Stimulated activated naive CD8-positive, alpha-beta T cell treated with anti-CD3 and anti-CD28 coated beads, Interleukin-15, amount 100 ng/mL, for 72 hours (primary cell): ENCODE results near the gene PGC.

Experiments
- ATAC-seq: fragments of 150-1000 bp; cut with Tn5 transposase; 2 replicates; pipeline ENCODE4 v1.10.0; 2021; ENCODE audit warnings: mild to moderate bottlenecking, moderate library complexity
- DNase-seq, 2 donors: peaks; one replicate each; pipeline ENCODE4 v3.0.0; 2021 to 2022
- H3K27ac Mint-ChIP-seq, 2 donors: one replicate each; pipeline ENCODE4 v1.8.0; 2022; ENCODE audit warnings: mild to moderate bottlenecking in 2 of 2, mixed read lengths in 2 of 2, moderate library complexity in 2 of 2
- H3K27me3 Mint-ChIP-seq: one replicate; pipeline ENCODE4 v1.8.0; 2022; ENCODE audit warnings: mixed read lengths
- H3K4me1 Mint-ChIP-seq: one replicate; pipeline ENCODE4 v1.8.0; 2022; ENCODE audit warnings: mild to moderate bottlenecking, mixed read lengths
- H3K4me3 Mint-ChIP-seq, 2 donors: one replicate each; pipeline ENCODE4 v1.8.0; 2022; ENCODE audit warnings: mild to moderate bottlenecking in 2 of 2, mixed read lengths in 2 of 2, moderate library complexity in 1 of 2
- H3K9me3 Mint-ChIP-seq, 2 donors: one replicate each; pipeline ENCODE4 v1.8.0; 2022; ENCODE audit warnings: mixed read lengths in 2 of 2

PGC gene

DNA sequence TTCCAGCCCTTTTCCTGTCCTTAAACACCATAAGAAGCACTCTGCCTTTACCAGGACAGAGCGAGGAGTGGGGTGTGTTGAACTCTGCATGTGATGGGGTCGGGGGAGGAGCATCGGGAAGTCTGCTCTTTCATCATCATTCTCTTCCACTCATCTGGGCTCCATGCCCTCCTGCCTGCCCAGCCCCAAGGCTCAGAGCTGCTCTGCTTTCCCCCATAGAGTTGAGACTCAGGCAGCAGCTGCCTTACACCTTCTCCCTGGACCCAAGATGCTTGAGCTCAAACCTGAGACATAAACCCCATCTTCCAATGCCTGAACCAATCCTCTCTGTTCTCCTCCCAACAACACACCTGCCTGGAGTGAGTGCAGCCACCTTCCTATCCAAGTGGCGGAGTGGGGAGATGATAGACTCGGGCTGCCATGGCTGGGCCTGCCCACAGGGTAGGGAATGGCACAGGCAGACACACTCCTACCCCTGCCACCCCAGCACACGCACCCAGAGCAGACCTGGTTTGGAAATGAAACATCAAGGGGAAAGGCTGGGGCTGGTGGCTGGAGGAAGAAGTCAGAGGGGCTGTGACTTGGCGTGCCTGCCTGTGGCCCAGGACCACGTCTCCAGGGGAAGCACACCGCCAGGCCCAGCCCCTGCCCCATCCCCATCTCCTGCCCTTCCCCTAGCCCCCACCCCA lies 40.2 kb downstream of the PGC start:
- ATAC-seq, result peak; percentile 39
- Mint-ChIP-seq H3K4me1 (peaks cover 37% of the 10 kb centered on the region), H3K27me3 (no peaks in the 10 kb centered on the region), H3K27ac (peak overlapping the region; percentile 91 to 92), H3K4me3 (peak overlapping the region; percentile 78 to 80), H3K9me3 (no peaks in the 10 kb centered on the region)
- DNase-seq, result no peak

DNA sequence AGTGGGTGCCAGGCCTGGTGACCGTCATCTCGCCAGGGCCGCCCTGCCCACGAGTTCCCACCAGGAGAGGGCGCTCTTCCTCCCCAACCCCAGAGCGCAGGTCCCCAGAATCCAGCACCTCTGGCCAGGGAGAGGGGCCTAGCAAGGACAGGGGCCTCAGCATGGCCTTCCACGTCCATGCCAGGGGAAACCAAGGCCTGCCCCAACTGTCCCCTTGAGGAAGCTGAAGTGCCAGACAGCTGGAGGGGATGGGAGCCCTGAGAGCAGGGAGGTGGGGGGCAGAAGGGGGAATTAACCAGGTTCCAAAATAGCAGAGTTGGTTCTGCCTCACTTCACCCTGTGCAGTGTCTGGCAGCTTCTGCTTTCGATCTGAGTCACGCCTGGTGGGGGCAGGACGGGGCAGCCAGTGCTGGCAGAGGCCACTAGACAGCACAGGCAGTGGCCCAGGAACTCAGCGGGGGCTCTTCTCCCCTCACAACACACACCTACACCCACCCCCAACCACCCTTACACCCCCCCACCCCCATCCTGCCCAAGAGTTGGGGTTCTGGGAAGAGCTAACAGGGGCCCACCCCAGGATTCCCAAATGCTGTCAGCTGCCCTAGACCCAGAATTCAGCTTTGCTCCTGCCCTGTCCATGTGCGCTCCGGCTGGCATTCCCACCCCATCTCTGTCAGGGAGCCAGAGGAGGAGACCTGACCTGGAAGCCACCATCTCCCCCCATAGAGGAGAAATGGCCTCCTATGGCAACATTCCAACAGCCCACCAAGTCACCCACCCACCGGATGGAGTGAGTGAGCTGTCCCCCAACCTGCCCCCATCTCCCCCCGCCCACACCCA lies 41.0 kb downstream of the PGC start:
- Mint-ChIP-seq H3K9me3 (no peaks in the 10 kb centered on the region), H3K27ac (peak overlapping the region; percentile 91 to 92), H3K27me3 (no peaks in the 10 kb centered on the region), H3K4me3 (peak overlapping the region; percentile 78 to 80), H3K4me1 (peaks cover 37% of the 10 kb centered on the region)
- ATAC-seq, result peak; percentile 95
- DNase-seq, result peak; percentile 72 to 82

DNA sequence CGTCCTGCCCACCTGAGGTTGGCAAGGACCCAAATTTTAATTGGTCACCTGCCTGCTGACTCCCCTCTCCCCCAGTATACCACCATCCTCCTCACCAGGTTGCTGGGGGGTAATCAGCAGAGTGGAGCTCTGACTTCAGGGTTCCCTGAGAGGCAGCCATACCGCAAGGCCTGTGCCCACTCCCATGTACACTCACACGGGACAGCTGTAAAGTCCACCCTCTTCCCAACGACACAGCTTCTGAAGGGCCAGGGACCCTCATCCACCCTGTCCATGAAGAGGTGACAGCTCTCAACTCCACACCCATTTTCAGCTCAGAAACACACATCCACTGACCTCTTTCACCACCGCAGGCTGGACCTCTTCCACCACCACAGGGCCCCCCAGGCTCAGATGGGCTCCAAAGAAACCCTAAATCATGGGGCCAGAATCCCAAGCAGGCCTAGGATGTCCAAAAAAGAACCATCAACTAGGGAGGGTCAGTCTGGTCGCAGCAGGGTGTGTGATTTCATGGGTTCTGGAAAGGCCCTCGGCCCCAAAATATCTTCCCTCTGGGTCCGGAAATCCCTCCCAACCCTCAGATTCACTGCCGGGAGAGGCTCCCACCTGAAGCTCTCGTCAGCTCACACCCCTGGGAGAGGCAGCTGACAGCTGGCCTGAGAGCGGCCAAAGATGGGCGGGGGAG lies 41.7 kb downstream of the PGC start:
- Mint-ChIP-seq H3K4me3 (peak overlapping the region in 1 of 2 donors; percentile 78), H3K27me3 (no peaks in the 10 kb centered on the region), H3K27ac (no peak overlapping the region), H3K9me3 (no peaks in the 10 kb centered on the region), H3K4me1 (peaks cover 37% of the 10 kb centered on the region)
- DNase-seq, result no peak
- ATAC-seq, result no peak

DNA sequence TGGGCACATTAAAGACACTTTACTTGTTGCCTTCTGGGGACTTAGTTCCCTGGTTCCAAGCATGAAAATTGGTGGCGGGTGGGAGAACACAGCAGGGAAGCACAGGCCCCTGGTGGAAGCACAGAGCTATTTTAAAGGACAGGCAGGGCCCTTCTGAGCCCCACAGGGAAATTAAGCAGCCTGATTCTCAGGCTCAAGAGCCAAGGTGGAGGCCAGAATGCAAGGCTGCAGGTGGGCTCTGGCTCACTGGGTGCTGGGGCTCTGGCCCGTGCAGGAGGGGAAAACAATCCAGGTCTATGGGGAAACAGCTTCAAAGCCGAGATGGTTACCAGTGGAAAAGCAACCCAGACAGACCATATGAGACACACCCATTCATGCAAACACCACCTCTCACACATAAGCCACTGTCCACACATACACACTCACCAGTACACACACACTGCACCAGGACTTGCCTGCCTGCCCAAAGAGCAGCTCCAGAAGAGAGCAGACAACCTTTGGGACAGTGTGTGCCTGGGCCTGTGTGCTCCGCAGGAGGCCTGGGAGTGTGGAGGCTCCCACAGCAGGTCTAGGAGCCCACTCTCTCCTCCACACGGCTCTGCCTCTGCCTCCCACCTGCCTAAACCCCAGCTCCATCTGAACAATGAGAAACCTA lies 42.4 kb downstream of the PGC start:
- H3K4me3 Mint-ChIP-seq, result no peak overlapping the region
- ATAC-seq, result no peak
- H3K27me3 Mint-ChIP-seq, result no peaks in the 10 kb centered on the region
- H3K27ac Mint-ChIP-seq, result peak overlapping the region in 1 of 2 donors; percentile 54
- H3K4me1 Mint-ChIP-seq, result peaks cover 37% of the 10 kb centered on the region
- no peaks in the 10 kb centered on the region for H3K9me3 Mint-ChIP-seq
- no peak for DNase-seq

DNA sequence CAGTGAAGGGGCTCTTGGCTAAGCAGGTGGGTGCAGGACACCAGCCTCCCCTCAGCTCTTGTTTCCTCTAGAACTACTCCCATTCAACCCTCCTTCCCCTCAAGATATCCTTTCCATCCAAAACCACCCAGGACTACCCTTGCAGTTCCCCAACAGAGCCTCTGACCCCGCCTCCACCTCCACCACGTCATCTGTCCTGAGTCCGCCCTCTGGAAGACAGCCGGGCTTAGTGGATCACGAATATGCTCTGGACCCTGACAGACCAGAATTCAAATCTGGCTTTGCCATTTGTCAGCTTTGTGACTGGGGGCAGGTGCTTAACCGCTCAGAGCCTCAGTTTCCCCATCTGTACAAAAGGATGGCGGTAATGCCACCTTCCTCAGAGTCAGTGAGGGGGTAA lies 43.2 kb downstream of the PGC start:
- Mint-ChIP-seq H3K4me1 (peaks cover 37% of the 10 kb centered on the region), H3K4me3 (no peak overlapping the region), H3K27me3 (no peaks in the 10 kb centered on the region), H3K9me3 (no peaks in the 10 kb centered on the region), H3K27ac (no peak overlapping the region)
- ATAC-seq (no peak), DNase-seq (no peak)

DNA sequence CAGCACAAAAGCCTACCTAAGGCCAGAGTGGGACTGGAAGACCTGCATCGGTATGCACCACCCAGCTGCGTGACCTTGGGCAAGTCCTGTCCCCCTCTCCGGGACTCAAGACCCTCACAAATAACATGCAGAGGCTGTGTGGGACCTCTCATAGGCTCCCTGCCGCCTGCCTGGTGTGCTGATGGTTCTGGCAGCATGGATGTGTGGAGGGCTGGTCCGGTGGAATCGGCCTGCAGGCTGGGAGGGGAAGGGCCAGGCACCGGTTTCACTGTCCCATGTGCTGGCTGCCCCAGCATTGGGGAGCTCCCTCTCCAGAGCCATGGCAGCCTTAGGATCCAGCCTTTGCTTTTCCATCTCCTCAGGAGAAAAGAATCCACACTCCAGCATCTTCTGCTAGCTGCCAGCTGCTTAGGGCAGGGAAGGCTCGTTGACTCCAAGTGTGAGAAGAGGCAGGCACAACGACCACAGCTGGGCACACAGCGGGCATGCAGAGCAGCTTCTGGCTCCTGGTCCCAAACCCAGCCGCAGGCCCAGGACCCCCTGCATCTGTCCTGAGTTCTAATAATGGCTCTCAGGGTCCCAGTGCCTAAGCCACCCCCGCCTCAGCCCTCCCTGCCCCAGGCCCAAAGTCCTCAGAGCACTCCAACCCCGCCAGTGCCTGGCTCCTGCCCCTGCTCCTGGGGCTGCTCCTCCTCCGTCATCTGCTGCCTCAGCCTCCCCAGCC lies 44.3 kb downstream of the PGC start:
- ATAC-seq (no peak), DNase-seq (no peak)
- Mint-ChIP-seq H3K27me3 (no peaks in the 10 kb centered on the region), H3K27ac (no peak overlapping the region), H3K4me3 (no peak overlapping the region), H3K4me1 (peaks cover 30% of the 10 kb centered on the region), H3K9me3 (no peaks in the 10 kb centered on the region)

DNA sequence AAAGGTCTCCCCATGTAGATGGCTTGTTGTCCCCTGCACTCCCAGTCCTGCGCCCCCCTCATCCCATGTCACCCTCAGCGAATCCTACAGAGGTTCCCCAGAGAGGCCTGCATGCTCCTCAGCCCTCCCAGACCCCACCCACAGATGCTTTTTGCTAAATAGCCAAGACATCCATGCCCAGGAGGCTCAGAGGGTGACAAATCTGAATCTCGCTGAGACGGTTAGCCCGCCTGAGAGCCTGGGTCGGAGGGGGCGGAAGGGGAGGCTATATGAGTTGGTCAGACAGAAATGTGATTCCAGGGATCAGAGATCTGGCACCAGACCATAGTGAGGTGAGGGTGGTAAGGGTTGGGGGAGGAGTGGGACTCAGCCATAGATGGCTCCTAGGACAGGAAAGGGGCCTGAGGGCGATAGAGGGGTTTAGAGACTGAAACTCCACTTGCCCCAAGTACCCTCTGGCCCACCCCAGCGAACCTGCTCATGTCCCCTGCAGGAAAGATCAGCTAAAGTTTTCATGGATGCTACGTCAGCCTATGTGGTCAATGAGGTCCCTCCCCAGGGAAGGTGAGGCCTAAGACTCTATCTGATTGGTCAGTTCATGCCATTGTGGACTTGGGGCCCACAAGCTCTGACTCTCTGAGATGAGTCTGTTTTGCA lies 45.0 kb downstream of the PGC start:
- H3K27ac Mint-ChIP-seq, result no peak overlapping the region

DNA sequence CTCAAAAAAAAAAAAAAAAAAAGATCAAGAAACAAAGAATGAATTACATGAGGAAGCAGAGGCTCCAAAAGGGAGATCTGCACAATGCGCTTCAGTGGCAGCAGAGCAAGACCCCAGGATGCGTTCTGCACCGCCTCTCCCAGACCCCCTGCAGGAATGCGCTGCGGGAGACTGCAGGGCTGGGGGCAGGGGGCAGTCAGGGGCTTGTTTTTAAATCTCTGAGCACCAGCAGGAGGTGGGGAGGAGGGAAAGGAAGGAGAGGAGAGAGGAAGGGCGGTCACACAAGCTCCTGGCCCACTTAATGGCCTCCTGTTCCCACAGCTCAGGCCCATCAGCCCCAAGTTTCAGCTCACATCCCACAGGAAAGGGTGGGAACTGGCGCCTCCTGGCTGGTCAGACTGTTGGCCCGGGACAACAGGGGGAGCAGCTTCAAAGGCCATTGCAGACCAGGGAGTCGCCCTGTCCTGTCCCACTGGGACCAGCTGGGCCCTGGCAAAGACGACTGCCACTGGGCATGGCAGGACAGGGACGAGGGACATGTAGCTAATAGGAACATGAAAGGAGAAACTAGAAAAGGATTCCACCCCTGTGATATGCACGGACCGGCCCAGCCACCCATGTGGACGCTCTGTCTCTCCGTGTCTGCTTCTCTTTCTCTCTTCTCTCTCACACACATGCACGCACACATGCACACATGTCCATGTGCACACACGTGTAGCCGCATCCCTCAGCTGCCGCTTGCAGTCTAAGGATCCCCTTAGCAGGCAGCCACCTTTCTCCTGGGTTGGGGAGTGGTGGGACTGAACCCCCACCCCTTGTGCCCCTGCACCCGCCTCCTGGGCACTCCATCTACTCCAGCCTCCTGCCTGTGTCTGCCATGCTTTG lies 46.5 kb downstream of the PGC start:
- DNase-seq, result no peak

More for the DNA sequence above, 45.0 kb downstream of the PGC start:
- DNase-seq, result no peak
- no peaks in the 10 kb centered on the region for H3K27me3 Mint-ChIP-seq
- no peak overlapping the region for H3K4me3 Mint-ChIP-seq
- H3K9me3 Mint-ChIP-seq, result no peaks in the 10 kb centered on the region
- no peak for ATAC-seq
- peaks cover 23% of the 10 kb centered on the region for H3K4me1 Mint-ChIP-seq

DNA sequence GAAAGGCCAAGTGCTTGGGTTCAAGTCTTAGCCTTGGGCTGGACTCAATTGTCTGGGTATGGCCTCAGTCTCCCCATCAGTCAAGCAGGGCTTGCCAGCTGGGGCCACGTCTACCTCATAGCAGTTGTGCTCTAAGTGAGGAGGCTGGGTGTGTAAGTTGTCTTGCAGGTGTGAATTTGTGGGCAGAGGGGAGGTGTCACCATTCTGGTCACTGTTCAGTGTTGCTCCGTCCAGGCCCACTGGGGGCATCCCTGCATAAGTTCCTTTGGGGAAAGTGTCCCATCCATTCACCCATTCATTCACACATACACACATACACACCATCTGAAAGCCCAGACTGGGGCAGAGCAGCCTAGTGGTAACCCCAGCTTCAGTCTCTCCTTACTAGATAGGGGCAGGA lies 48.1 kb downstream of the PGC start:
- no peaks in the 10 kb centered on the region for H3K27me3 Mint-ChIP-seq
- no peak overlapping the region for H3K27ac Mint-ChIP-seq
- DNase-seq (no peak), ATAC-seq (peak; percentile 42)
- H3K4me3 Mint-ChIP-seq, result no peak overlapping the region
- H3K9me3 Mint-ChIP-seq, result no peaks in the 10 kb centered on the region
- no peaks in the 10 kb centered on the region for H3K4me1 Mint-ChIP-seq

More for the DNA sequence above, 46.5 kb downstream of the PGC start:
- Mint-ChIP-seq H3K9me3 (no peaks in the 10 kb centered on the region), H3K4me3 (no peak overlapping the region), H3K4me1 (peaks cover 8% of the 10 kb centered on the region), H3K27me3 (no peaks in the 10 kb centered on the region), H3K27ac (no peak overlapping the region)
- ATAC-seq, result no peak

DNA sequence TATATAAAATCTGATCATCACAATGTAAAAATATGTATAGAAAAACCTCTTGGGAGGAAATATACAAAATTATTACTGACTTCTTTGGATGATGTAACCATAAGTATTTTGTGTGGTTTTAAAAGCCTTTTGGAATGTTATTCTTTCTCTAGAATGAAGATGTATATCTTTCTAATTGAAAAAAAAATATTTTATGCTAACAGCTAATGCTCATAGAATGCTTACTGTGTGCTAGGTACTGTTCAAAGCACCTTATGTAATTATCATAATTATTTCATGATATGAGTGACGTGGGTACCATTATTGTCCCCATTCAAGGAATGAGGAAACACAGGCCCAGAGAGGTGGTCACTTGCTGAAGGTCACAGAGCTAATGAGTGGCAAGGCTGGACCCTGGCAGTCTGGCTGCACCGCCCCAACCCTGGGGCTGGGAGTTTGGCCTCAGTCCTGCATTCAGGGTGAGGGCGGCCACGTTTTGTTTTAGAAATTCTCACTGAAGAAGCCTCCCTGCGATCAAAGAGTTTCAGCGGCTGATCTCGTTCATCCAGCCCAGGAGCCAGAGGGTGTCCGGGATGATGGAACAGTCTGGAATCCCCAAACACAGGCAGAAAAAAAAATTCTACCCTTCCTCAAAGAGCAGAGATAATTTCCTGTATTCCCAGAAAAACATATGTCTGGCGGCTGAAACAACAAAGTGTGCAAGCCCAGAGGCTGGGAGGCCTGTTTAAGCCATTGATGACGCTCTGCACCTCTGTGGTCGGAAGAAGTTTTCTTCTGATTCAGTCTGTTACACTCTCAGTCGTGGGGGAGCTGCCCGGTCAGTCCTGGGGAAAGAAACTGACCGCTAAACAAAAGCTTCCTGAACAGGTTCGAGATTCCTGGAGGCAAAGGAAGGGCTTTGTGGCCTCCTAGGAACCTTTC lies 49.1 kb downstream of the PGC start:
- DNase-seq (no peak), ATAC-seq (no peak)
- Mint-ChIP-seq H3K27ac (peak overlapping the region in 1 of 2 donors; percentile 90), H3K9me3 (no peaks in the 10 kb centered on the region), H3K4me3 (no peak overlapping the region), H3K4me1 (no peaks in the 10 kb centered on the region), H3K27me3 (no peaks in the 10 kb centered on the region)

DNA sequence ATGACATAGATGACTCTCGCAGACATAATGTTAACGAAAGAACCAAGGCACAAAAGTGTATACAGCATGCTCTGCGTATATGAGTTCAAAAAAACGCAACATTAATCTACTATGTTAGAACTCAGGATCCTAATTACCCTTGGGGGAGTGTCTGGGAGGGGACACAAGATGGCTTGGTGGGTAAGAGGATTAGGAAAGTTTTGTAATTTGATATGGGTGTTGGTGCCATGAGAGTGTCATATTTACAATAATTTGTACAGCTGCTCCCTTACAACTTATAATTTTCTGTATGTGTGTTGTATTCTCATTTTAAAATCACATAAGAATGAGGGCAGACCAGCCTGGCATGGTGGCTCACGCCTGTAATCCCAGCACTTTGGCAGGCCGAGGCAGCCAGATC lies 50.4 kb downstream of the PGC start:
- Mint-ChIP-seq H3K27me3 (no peaks in the 10 kb centered on the region), H3K9me3 (no peaks in the 10 kb centered on the region), H3K4me1 (no peaks in the 10 kb centered on the region), H3K4me3 (no peak overlapping the region), H3K27ac (no peak overlapping the region)
- DNase-seq (no peak), ATAC-seq (no peak)

DNA sequence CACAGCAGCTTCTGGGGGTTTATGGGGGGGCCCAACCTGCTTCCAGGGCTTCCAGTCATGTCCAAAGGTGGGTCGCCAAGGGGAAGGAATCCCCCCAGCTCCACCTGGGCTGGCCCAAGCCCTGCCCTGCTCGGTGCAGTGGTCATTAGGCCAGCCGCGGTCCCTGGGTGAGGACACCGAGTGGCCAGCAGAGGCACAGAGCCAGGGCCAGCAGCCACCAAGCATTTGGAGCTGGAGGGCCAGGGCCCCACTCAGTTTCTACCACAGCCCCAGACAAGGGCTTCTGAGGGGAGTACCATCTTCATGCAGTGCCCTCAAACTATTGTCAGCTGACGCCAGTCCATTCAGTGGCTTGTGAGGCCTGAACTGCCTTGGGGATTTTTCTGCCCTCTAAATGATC lies 51.4 kb downstream of the PGC start:
- DNase-seq, result no peak
- Mint-ChIP-seq H3K4me1 (no peaks in the 10 kb centered on the region), H3K9me3 (no peaks in the 10 kb centered on the region), H3K4me3 (no peak overlapping the region), H3K27ac (no peak overlapping the region), H3K27me3 (no peaks in the 10 kb centered on the region)
- ATAC-seq, result no peak
